HepG2 (cell line): ENCODE data around the gene SRRT. TPM values are rescaled to one million over a fixed set of nuclear protein-coding genes. Genes with fewer than 3 reads are reported as not detected.

ENCODE experiments used
- ARNT2 ChIP-seq: sonication (generic); formaldehyde crosslinking; IDR thresholded peaks from 2 replicates; pipeline ENCODE4 v1.8.0; 2022; ENCODE audit warnings: mild to moderate bottlenecking, low read depth, missing genetic modification reagents, moderate library complexity
- ATAD3A ChIP-seq: sonication (generic); formaldehyde crosslinking; IDR thresholded peaks from 2 replicates; pipeline ENCODE4 v1.4.0; 2020; ENCODE audit warnings: missing genetic modification reagents
- CENPBD1 ChIP-seq: sonication (generic); formaldehyde crosslinking; IDR thresholded peaks from 2 replicates; pipeline ENCODE4 v1.8.0; 2022; ENCODE audit warnings: missing genetic modification reagents, low read depth, mild to moderate bottlenecking, borderline replicate concordance
- ETV6 ChIP-seq: sonication (generic); formaldehyde crosslinking; conservative IDR thresholded peaks from 2 replicates; pipeline ENCODE4 v1.4.0; 2020; ENCODE audit warnings: missing genetic modification reagents
- GATAD1 ChIP-seq: IDR thresholded peaks from 2 replicates; pipeline ENCODE4 v1.6.1; 2016; ENCODE audit warnings: missing genetic modification reagents, missing compliant biosample characterization
- HMG20A ChIP-seq: IDR thresholded peaks from 2 replicates; pipeline ENCODE4 v1.6.1; 2016; ENCODE audit warnings: borderline replicate concordance
- KAT8 ChIP-seq: IDR thresholded peaks from 2 replicates; pipeline ENCODE4 v1.6.1; 2016; ENCODE audit warnings: missing genetic modification reagents, missing compliant biosample characterization
- MBD4 ChIP-seq: IDR thresholded peaks from 2 replicates; pipeline ENCODE4 v1.6.1; 2012; ENCODE audit warnings: low read length, inconsistent platforms, borderline replicate concordance
- MLXIP ChIP-seq: sonication (generic); formaldehyde crosslinking; IDR thresholded peaks from 2 replicates; pipeline ENCODE4 v1.9.0; 2021; ENCODE audit warnings: missing genetic modification reagents, borderline replicate concordance
- NCOA1 ChIP-seq: sonication (generic); formaldehyde crosslinking; IDR thresholded peaks from 2 replicates; pipeline ENCODE4 v1.9.0; 2021; ENCODE audit warnings: missing genetic modification reagents
- NFIB ChIP-seq: sonication (generic); formaldehyde crosslinking; IDR thresholded peaks from 2 replicates; pipeline ENCODE4 v1.9.0; 2021; ENCODE audit warnings: missing genetic modification reagents, mild to moderate bottlenecking, borderline replicate concordance
- PHF20 ChIP-seq: sonication (generic); formaldehyde crosslinking; IDR thresholded peaks from 2 replicates; pipeline ENCODE4 v1.5.0; 2020; ENCODE audit warnings: mild to moderate bottlenecking, missing genetic modification reagents
- TCF12 ChIP-seq, 2 experiments: fragments of 450-650 bp in 1 of 2; sonication (generic) in 1 of 2; formaldehyde crosslinking in 1 of 2; IDR thresholded peaks; 2 replicates each; pipeline versions ENCODE4 v1.6.1 to v1.8.0; 2017 to 2022; ENCODE audit warnings: antibody characterized with exemption in 1 of 2, mild to moderate bottlenecking in 1 of 2, missing genetic modification reagents in 1 of 2, moderate library complexity in 1 of 2
- THAP7 ChIP-seq: sonication (generic); formaldehyde crosslinking; IDR thresholded peaks from 2 replicates; pipeline ENCODE4 v1.8.1; 2023; ENCODE audit warnings: mild to moderate bottlenecking, missing genetic modification reagents
- XRCC5 ChIP-seq: fragments of 200-400 bp; formaldehyde crosslinking; optimal IDR thresholded peaks from 2 replicates; pipeline ENCODE3; 2017; ENCODE audit warnings: mild to moderate bottlenecking, low read length
- ZFP36L1 ChIP-seq: sonication (generic); formaldehyde crosslinking; IDR thresholded peaks from 2 replicates; pipeline ENCODE4 v1.8.0; 2022; ENCODE audit warnings: mild to moderate bottlenecking, missing genetic modification reagents, moderate library complexity
- ZKSCAN8 ChIP-seq: IDR thresholded peaks from 2 replicates; pipeline ENCODE4 v1.6.1; 2016; ENCODE audit warnings: borderline replicate concordance, missing genetic modification reagents, missing compliant biosample characterization
- ZNF317 ChIP-seq: sonication (generic); formaldehyde crosslinking; IDR thresholded peaks from 2 replicates; pipeline ENCODE4 v1.5.0; 2020; ENCODE audit warnings: mild to moderate bottlenecking, missing genetic modification reagents
- ZNF335 ChIP-seq: sonication (generic); formaldehyde crosslinking; IDR thresholded peaks from 2 replicates; pipeline ENCODE4 v1.4.0; 2020; ENCODE audit warnings: missing genetic modification reagents
- ZNF530 ChIP-seq: sonication (generic); formaldehyde crosslinking; IDR thresholded peaks from 2 replicates; pipeline ENCODE4 v1.5.0; 2020; ENCODE audit warnings: low read depth, mild to moderate bottlenecking, missing genetic modification reagents
- ZNF720 ChIP-seq: sonication (generic); formaldehyde crosslinking; IDR thresholded peaks from 2 replicates; pipeline ENCODE4 v1.4.0; 2020; ENCODE audit warnings: missing genetic modification reagents
- ZNF780A ChIP-seq: sonication (generic); formaldehyde crosslinking; IDR thresholded peaks from 2 replicates; pipeline ENCODE4 v1.8.0; 2022; ENCODE audit warnings: mild to moderate bottlenecking, missing genetic modification reagents, moderate library complexity
- ZNF784 ChIP-seq: sonication (generic); formaldehyde crosslinking; IDR thresholded peaks from 2 replicates; pipeline ENCODE4 v1.5.1; 2020; ENCODE audit warnings: missing genetic modification reagents, mild to moderate bottlenecking, borderline replicate concordance
- ZSCAN25 ChIP-seq: sonication (generic); formaldehyde crosslinking; IDR thresholded peaks from 2 replicates; pipeline ENCODE4 v1.8.0; 2022; ENCODE audit warnings: mild to moderate bottlenecking, missing genetic modification reagents
- polyA plus RNA-seq, 8 experiments: library from polyadenylated mRNA; depleted of rRNA in 3 of 8; stranded (reverse) in 7 of 8; unstranded in 1 of 8; fragments of >200 nt; fragmentation: Illumina TruSeq in 4 of 8; extraction: Trizol in 4 of 8; gene quantifications; 2 replicates each; pipeline versions ENCODE4 v1.2.1 to v1.2.3, GENCODE V29; 2011 to 2016; ENCODE audit warnings: low read depth in 4 of 8, missing spikeins in 1 of 8, mixed read lengths in 1 of 8; ENCODE audit not compliant: insufficient read depth in 1 of 8
- total RNA-seq, 5 experiments: library from RNA; depleted of rRNA; stranded (reverse); fragments of >200 nt; fragmentation: Illumina TruSeq; extraction: Trizol; gene quantifications; 2 replicates each; pipeline ENCODE4 v1.2.3, GENCODE V29; 2016; ENCODE audit warnings: low read depth in 1 of 5

The SRRT gene
- total and polyA plus RNA-seq, 2 of the 13 experiments (the other 11 are each of a cell fraction or from before 2014, with no cell fraction given): 26.2 to 106 TPM

GRCh38 chr7:100874577-100875355 lies at the start of gene SRRT (continued):
- TF ChIP-seq ARNT2 (CRISPR knock-in tag): peak; percentile 98; the same call in 1 of the 2 replicates
- TF ChIP-seq ZKSCAN8 (CRISPR knock-in tag): peak; percentile 51; the same call in 1 of the 2 replicates
- no peak for TF ChIP-seq MBD4
- no peak for TF ChIP-seq ATAD3A
- TF ChIP-seq XRCC5: no peak
- peak; percentile 96 for TF ChIP-seq THAP7 (CRISPR knock-in tag)
- TF ChIP-seq TCF12 (IDR thresholded peaks at IDR 0.05): no peak
- peak; percentile 68; the same call in 1 of the 2 replicates for TF ChIP-seq TCF12 (CRISPR knock-in tag; IDR thresholded peaks at IDR 0.05)
- TF ChIP-seq CENPBD1 (CRISPR knock-in tag): no peak
- TF ChIP-seq ZNF335: no peak; the same call in 1 of the 2 replicates
- no peak for TF ChIP-seq HMG20A (CRISPR knock-in tag)
- TF ChIP-seq ETV6: no peak
- peak; percentile 98 for TF ChIP-seq KAT8 (CRISPR knock-in tag)
- peak; percentile 96 for TF ChIP-seq GATAD1 (CRISPR knock-in tag)
- peak; percentile 88 for TF ChIP-seq NCOA1 (CRISPR knock-in tag)
- TF ChIP-seq ZNF780A (CRISPR knock-in tag): no peak
- no peak; the same call in 1 of the 2 replicates for TF ChIP-seq ZNF317 (CRISPR knock-in tag)
- TF ChIP-seq PHF20 (CRISPR knock-in tag): peak; percentile 97
- TF ChIP-seq ZNF720 (CRISPR knock-in tag): no peak
- 0 out of 2 replicates have a peak, but pooled peaks have one; percentile 13 for TF ChIP-seq ZSCAN25 (CRISPR knock-in tag)
- no peak for TF ChIP-seq ZFP36L1
- no peak for TF ChIP-seq ZNF530 (CRISPR knock-in tag)
- no peak for TF ChIP-seq NFIB (CRISPR knock-in tag)
- TF ChIP-seq ZNF784: peak; percentile 43; the same call in 1 of the 2 replicates
- TF ChIP-seq MLXIP (CRISPR knock-in tag): no peak
